GM18526 (cell line): ENCODE results near the gene ANKRD66.

Experiments
- POLR2A ChIP-seq: IDR thresholded peaks from 3 replicates; pipeline ENCODE4 v1.6.1; 2011; ENCODE audit not compliant: insufficient read length; ENCODE audit errors: extremely low read depth

Gene ANKRD66

DNA sequence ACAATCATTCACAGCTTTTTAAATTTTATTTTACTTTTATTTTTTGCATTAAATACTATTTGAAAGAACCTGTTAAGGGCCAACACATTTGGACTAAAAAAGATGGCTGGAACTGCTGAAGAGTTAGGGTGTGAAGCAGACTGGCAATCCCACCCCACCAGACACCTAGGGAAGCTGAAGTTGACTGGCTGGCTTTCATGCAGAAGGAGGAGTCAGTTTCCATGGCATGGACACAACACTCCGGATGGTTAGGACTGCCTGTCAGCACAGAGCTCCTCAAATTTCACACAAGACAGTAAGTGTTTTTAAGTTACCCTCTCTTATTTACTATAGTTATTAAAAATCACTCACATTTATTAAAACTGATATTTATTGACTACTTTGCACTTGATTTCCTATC, at the start of gene ANKRD66:
ANKRD66 (plus strand) TSS at position 238 of the 400 bp plus-strand sequence. CDS start 5,016 bp downstream, outside the sequence.
- no peak for TF ChIP-seq POLR2A

DNA sequence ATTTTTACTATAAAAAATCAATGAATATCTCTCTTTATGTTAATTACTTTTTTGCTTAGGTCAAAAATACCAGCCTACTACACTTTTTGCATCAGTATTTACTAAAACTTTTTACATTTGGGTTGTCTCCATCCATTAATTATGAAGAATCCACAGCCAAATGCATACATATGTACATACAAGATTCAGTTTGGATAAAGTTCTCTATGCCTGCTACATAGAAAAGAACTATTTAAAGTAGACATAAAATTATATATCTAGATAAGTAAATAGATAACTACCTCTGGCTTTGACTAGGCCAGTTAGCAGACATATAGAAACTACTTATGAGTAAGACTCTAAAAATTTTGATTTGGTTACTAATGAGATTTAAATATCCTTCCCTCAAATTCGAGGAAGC, 46.8 kb upstream of the ANKRD66 start:
- no peak for TF ChIP-seq POLR2A

DNA sequence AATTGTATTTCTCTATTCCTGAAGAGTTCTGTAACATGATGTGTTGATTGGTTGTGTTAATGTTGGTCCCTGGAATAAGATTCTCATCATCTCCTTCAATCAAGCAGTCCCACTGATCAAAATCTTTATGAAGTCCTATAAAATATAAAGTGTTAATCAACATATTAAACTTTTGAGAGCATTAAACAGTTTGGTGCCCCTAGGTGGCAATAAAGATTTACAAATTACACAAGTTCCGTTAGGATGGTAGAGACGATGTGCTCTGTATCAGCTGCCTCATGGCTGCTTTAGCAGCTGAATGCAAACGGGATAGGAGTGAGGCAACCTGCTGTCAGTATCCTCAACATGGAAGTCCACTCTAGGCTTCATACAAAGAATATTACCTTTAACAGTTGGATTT, 42.2 kb upstream of the ANKRD66 start:
- no peak for TF ChIP-seq POLR2A

DNA sequence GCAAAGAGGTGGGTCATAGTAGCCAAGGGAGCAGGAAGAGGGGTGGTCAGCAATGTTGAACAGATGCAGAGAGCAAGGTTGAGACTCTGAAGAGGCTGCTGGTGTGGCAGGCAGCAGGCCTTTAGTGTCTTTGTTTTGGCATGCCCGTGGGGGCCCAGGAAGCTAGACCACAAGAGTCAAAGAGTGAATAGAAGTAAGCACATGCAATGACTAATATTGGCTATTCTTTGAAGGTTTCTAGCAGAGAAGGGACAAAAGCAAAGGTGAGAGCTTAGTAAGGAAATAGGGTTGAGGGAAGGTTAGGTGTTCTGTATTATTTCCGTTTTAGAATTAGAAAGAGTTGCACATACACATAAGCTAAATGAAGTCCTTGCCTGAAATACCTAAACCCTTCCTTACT, 40.3 kb upstream of the ANKRD66 start:
- TF ChIP-seq POLR2A, result no peak

DNA sequence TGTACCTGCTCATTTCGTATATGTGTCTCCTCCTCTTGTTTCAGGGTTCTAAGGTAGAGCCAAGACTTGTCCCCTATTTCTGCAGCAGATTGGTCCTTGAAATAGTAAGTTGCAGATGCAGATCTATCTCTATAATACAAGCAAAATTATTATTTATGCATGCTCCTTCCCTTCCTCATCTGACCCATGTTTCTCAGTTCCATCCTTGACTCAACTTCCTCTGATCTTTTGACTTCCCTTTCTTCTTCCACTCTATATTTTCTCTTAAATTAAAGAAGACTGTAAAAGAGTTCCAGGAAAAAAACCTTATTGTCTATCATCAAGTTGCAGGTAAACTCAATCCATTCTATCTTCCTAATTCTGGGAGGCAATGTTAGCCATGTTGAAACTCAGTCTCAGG, 35.2 kb upstream of the ANKRD66 start:
- no peak for TF ChIP-seq POLR2A

DNA sequence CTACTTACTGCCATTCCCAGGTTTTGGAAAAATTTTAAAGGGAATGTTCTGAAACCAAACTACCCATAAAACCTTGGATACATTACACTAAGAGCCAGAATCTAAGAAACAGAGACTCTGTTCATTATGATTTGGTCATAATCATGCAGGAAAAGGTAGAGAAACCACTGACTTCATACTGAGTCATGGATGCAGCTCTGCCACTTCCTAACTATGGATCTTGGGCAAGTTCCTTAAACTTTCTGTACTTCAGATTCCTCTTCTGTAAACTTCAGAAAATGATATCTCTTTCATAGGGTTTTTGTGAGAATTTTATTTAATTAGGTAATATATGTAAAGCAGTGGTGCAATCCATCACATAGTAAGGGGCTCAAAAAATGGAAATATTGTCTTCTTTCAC, 31.6 kb upstream of the ANKRD66 start:
- no peak for TF ChIP-seq POLR2A

DNA sequence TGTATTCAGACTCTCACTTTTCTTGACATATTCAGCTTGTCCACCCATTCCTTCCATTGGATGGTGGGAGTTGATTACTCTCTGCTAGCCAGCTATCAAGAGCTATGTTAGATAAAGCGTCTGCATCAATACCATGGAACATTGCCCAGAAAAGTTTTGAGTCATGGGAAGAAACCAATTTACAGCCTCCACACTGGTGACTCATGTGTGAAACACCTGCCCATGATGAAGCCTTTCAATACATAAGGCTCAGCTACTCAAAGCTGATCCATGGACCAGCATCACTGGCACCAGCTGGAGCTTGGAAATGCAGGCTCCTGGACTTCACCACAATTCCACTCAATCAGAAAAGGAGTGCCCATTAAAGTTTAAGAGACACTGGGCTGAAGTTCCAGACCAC, 27.6 kb upstream of the ANKRD66 start:
- no peak for TF ChIP-seq POLR2A

DNA sequence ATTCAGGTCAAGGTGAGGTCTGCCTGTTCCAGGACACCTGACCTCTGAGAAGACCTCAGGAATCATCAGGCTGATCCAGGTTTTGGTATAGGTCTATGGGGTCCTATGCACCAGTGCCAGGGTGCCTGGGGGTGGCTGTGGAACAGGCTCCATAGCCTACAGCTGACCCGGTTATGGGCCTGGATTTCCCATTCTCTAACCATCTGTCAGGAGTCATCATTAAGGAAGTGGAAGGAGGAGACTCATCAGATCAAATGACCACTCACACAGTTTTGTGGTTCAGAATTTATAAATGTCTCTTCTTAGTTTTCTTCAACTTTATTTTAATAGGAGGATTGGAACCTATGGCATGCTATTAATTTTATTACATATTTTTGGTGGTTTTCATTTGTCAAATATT, 26.3 kb upstream of the ANKRD66 start:
- no peak for TF ChIP-seq POLR2A

DNA sequence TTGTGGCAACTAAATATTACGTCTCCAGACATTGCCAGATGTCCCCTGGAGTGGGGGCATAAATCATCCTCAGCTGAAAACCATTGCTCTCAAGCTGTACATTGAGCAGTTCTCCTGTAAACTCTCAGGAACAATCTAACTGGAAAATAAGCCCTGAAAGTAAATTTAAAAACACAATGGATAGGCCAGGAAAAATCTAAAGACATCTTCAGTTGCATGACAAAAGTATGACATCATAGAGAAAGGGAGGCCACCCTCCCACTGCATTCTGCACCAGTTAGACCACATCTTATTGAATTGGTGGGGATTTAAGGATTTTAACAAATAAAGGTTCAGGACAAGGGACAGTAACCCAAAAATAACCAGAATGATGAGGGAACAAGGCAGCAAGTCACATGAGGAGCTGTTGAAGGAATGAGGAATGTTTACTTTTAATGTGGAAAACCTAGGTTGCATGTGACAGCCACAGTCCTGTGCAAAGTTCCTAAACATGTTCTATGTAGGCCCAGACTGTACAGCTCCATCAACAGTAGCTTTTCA, 16.9 kb upstream of the ANKRD66 start:
- no peak for TF ChIP-seq POLR2A

DNA sequence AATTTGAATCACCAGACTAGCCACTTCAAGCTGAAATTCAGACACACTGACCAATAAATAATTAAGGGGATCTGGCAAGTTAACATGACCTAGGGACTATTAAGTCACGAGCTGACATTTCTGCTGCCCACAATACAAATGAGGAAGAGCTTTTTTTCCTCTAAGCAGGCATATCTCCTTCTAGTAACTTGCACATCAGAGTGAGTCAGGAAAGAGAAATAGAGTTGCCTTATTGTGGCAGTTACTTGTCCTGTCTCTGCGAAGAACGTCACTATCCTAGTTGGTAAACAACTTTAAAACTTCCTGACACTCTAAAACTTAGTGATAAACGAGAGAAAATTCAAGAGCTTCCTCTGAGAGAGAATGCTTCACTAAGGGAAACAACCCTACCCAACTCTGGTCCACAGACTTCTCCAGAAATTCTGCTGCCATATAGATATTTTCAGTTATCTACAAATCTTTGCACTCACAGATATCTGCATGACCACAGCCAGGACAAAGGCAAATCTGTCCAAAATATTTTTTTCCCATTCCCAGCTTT, 15.7 kb upstream of the ANKRD66 start:
- no peak for TF ChIP-seq POLR2A

DNA sequence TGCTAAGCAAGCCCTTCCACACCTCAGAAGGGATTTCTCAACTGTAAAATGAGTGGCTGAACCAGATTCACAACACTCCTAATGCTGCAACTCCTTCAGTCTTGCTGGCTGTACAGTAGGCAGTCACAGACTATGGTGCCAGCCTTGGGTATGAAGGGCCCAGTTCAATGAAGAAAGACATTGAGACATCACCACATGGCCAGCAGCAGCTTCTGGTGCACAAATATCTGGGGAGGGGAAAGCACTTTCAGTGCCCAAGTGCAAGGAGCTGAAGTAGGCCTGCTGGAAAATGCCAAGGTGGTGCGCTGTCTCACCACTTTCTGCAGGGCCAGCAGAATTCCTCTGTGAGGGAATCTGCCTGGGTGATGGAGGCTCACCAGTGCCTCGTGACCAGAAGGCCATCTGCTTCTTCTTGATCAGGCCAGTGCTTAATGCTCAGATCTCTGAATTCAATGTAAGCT, 13.4 kb upstream of the ANKRD66 start:
- TF ChIP-seq POLR2A, result no peak

DNA sequence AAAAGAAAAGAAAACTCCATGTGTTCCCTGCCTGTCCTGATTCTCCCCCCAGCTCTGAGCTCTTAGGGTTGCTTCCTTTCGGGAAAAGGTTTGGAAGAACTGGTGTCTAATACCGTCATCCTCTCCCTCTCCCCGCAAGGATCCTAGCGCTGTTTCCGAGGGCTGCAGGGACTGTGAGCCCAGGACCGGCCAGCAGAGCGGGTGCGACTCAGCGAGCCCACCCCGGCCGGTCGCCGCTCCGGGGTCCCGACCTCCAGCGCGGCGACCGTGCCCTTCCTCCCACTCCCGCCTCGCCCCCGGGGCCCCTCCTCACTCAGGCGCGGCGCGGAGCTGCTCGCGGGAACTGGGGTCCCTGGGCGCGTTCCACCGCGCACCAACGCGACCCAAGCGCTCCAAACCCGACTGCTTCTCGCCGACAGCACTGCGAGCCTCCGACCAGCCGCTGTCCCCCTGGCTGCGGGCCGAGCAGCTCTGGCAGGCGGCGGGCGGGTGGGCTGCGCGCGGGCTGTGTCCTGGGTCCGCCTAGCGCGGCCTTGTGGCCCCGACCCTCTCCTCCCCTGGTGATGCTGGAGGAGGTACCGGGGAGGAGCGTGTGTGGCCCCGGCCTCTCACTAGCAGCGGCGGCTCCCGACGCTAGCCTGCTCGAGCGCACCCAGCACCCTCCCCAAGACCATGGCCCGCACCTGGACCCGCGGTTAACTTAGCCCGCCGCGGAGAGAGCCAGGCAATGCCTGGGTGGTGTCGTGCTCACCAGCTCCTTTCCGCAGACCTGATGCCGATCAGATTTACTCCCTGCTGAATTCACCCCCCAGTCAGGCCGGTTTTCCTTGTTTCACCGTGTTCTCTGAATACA, 11.6 kb upstream of the ANKRD66 start, which contains the start of gene PLA2G7:
PLA2G7 (minus strand) TSS at position 509 of the 853 bp plus-strand sequence. CDS start 12,484 bp downstream, outside the sequence.
- TF ChIP-seq POLR2A, result no peak

DNA sequence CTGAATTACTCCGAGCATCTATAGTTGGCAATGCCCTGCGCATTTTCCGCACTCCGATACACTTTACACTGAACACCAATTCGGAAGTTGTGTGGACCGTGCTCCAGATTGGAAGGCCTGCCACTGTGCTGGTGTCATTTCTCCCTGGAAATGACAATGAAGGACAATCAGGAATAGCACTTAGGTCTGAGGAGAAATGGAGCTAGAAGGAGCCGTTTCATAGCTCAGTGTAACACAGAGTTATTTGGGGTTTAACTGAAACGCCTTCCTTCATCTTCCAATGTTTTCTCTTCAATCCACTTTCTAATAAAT, 11.1 kb upstream of the ANKRD66 start:
- no peak for TF ChIP-seq POLR2A

DNA sequence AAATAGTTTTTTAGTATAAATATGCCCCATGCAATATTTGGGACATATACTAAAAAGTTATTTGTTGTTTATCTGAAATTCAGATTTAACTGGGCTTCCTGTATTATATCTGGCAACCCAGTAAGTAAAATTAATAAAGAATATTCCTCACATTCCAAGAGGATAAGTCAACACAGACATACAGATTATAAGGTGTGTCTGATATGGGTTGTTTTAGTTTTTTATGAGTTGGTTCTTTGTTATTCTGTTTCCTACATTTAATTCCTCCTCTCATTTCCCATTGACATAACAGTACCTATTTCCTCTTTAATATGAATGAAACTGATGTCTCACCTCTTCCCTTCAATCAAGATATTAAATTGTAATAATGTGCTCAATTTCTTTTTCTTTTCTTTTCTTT, 9.8 kb upstream of the ANKRD66 start:
- no peak for TF ChIP-seq POLR2A

DNA sequence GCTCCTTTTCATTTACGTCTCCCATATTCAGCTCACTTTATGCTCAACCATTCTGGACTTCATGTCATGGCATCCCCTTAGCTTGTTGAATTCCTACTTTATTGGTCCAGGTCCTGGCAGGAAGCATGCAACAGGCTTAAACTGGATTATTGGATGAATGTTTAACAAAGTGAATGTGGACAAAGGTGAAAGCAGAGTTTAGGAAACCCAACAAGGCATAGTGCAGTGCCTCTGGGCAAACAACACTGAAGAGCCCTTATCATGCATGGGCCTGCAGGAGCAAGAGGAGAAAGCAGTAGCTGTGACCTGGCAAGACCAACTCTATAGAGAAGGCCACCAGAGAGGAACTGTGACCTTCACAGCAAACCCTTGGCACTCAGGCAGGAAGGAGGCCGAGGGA, 5.3 kb upstream of the ANKRD66 start:
- no peak for TF ChIP-seq POLR2A

DNA sequence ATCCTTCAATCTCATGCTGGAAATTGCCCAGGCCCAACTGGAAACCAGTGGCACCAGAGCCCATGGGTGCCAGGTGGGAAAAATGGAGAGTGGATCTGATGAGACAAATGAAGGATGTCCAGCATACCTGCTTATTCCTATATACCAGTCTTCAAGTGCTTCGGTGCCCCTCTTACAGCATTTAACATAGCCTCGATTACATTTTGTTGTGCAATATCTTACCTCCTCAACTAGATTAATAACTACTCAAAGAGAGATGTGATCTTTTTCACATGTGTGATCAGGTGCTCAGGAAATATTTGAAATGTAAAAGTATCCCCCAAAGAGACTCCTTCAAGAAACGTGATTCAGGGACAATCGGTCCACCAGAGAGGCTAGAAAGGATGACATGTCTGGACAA, 4.8 kb upstream of the ANKRD66 start:
- no peak for TF ChIP-seq POLR2A
